DOHH2 (cell line): Measurements from ENCODE around the gene BCAR1.
"Not testable (repeated sequence)": the region's sequence is repeated elsewhere in the genome, so short reads cannot be mapped to it uniquely, and the experiment has no call there.

ENCODE experiments used
- H3F3A ChIP-seq: fragments of 200-600 bp; sonication (generic), shearing (Covaris generic); 2 replicates; pipeline ENCODE4 v1.6.0; 2016; ENCODE audit warnings: antibody characterized with exemption, mild to moderate bottlenecking; ENCODE audit not compliant: control insufficient read depth, insufficient read depth
- H3K27ac ChIP-seq: fragments of 200-600 bp; sonication (generic); 2 replicates; pipeline ENCODE4 v1.5.1; 2014; ENCODE audit warnings: low read depth, mild to moderate bottlenecking, low read length, moderate library complexity
- H3K27me3 ChIP-seq: fragments of 200-600 bp; sonication (generic); 2 replicates; pipeline ENCODE4 v1.6.1; 2014; ENCODE audit warnings: mild to moderate bottlenecking, low read length, mixed read lengths; ENCODE audit not compliant: control insufficient read depth
- H3K36me3 ChIP-seq: fragments of 200-600 bp; sonication (generic); 2 replicates; pipeline ENCODE4 v1.6.1; 2014; ENCODE audit warnings: mild to moderate bottlenecking, low read length, moderate library complexity, mixed read lengths; ENCODE audit not compliant: control insufficient read depth
- H3K4me1 ChIP-seq: fragments of 200-600 bp; sonication (generic); 2 replicates; pipeline ENCODE4 v1.6.1; 2014; ENCODE audit warnings: mild to moderate bottlenecking, low read length, mixed read lengths; ENCODE audit not compliant: control insufficient read depth
- H3K4me2 ChIP-seq: fragments of 200-600 bp; sonication (generic); 2 replicates; pipeline ENCODE4 v1.6.0; 2014; ENCODE audit warnings: mild to moderate bottlenecking, low read length, moderate library complexity
- H3K4me3 ChIP-seq: fragments of 200-600 bp; sonication (generic); 2 replicates; pipeline ENCODE4 v1.5.1; 2014; ENCODE audit warnings: mild to moderate bottlenecking, low read length, mixed read lengths
- H3K79me2 ChIP-seq: fragments of 200-600 bp; sonication (generic); 2 replicates; pipeline ENCODE4 v1.6.1; 2014; ENCODE audit warnings: mild to moderate bottlenecking, low read length, mixed read lengths; ENCODE audit not compliant: control insufficient read depth
- H3K9me2 ChIP-seq: fragments of 200-600 bp; sonication (generic); replicated peaks from 2 replicates; pipeline ENCODE4 v1.6.1; 2014; ENCODE audit warnings: mild to moderate bottlenecking, low read length, mixed read lengths; ENCODE audit not compliant: control insufficient read depth
- H3K9me3 ChIP-seq: fragments of 200-600 bp; sonication (generic); 2 replicates; pipeline ENCODE4 v1.6.1; 2014; ENCODE audit warnings: antibody characterized with exemption, low read length, mixed read lengths; ENCODE audit not compliant: control insufficient read depth, insufficient read depth
- H4K20me1 ChIP-seq: fragments of 200-600 bp; sonication (generic); 2 replicates; pipeline ENCODE4 v1.6.0; 2014; ENCODE audit warnings: low read depth, mild to moderate bottlenecking, antibody characterized with exemption, low read length, moderate library complexity; ENCODE audit not compliant: control insufficient read depth, insufficient read depth
- CTCF ChIP-seq: fragments of 200-600 bp; sonication (generic); IDR thresholded peaks from one replicate; pipeline ENCODE4 v1.5.1; 2014; ENCODE audit warnings: antibody characterized with exemption, mild to moderate bottlenecking, low read depth, low read length; ENCODE audit not compliant: poor library complexity, severe bottlenecking
- EZH2phosphoT487 ChIP-seq: fragments of 200-600 bp; sonication (generic); IDR thresholded peaks from 2 replicates; pipeline ENCODE4 v1.6.1; 2017; ENCODE audit warnings: borderline replicate concordance, mild to moderate bottlenecking, antibody characterized with exemption, low read length, moderate library complexity, mixed read lengths

Gene BCAR1

DNA sequence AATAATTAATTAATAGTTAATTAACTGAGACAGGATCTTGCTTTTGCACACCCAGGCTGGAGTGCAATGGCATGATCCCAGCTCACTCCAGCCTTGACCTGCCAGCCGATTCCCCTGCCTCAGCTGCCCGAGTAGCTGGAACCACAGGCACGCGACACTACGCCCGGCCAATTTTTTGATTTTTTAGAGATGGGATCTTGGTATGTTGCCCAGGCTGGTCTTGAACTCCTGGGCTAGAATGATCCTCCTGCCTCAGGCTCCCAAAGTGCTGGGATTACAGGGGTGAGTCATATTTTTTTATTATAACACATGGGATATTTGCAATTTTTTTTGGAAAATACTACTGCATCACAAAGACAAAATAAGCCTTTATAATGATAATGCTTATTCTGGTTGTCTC lies 30.4 kb upstream of the BCAR1 start:
- Histone ChIP-seq H4K20me1 (no peaks in the 10 kb centered on the region), H3K4me3 (no peak overlapping the region), H3K4me2 (no peak overlapping the region), H3K36me3 (no peaks in the 10 kb centered on the region), H3K4me1 (no peaks in the 10 kb centered on the region), H3K9me3 (no peaks in the 10 kb centered on the region), H3K27ac (no peak overlapping the region), H3K79me2 (no peaks in the 10 kb centered on the region), H3K27me3 (no peaks in the 10 kb centered on the region), H3F3A (no peaks in the 10 kb centered on the region), H3K9me2 (no peaks in the 10 kb centered on the region)
- no peak for TF ChIP-seq EZH2phosphoT487
- no peak for TF ChIP-seq CTCF

DNA sequence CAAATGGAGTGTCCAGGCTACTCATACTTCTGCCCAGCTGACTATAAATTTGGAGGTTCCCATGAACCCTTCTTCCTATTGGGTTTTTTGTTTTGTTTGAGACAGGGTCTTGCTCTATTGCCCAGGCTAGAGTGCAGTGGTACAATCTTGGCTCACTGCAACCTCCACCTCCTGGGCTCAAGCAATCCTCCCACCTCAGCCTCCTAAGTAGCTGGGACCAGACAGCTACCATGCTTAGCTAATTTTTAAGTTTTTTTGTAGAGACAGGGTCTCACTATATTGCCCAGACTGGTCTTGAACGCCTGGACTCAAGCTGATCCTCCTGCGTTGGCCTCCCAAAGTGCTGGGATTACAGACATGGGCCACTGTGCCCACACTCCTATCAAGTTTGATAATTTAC lies 29.6 kb upstream of the BCAR1 start:
- not testable (repeated sequence) for H3K4me2 ChIP-seq, H3K27ac ChIP-seq, H3K9me2 ChIP-seq, H3K27me3 ChIP-seq, H3K4me1 ChIP-seq, H3F3A ChIP-seq, H3K36me3 ChIP-seq, H3K9me3 ChIP-seq, H3K4me3 ChIP-seq, H3K79me2 ChIP-seq, H4K20me1 ChIP-seq

DNA sequence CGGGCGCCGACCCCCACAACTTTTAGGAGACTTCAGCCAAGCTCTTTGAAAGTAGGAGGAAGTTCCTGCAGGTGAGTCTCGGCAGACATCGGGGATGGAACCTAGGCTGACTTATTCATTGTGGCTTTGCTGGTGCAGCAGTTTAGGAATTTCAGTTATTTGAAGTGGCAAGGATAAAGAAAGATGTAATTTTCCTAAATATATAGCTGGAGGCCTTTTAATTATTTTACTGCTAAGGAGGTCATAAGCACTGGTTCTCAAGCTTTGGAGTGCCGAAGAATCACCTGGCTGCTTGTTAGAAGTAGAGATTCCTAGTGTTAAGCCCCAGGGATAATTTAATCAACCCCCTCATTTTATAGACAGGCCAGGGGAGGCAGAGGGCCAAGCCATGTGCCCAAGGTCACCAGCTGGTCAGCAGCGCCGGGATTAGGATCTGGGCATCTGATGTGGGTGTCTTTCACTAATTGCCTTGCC lies 28.9 kb upstream of the BCAR1 start:
- H3K79me2 ChIP-seq: no peaks in the 10 kb centered on the region
- no peaks in the 10 kb centered on the region for H3K36me3 ChIP-seq
- TF ChIP-seq EZH2phosphoT487: no peak
- TF ChIP-seq CTCF: no peak
- no peak overlapping the region for H3K4me3 ChIP-seq
- no peaks in the 10 kb centered on the region for H3F3A ChIP-seq
- no peaks in the 10 kb centered on the region for H3K9me3 ChIP-seq
- H3K27ac ChIP-seq: no peak overlapping the region
- no peaks in the 10 kb centered on the region for H3K9me2 ChIP-seq
- no peaks in the 10 kb centered on the region for H4K20me1 ChIP-seq
- H3K4me1 ChIP-seq: no peaks in the 10 kb centered on the region
- H3K27me3 ChIP-seq: no peaks in the 10 kb centered on the region
- no peak overlapping the region for H3K4me2 ChIP-seq

- no peaks in the 10 kb centered on the region for H3K79me2 ChIP-seq
- H3K4me2 ChIP-seq: no peak overlapping the region
- no peaks in the 10 kb centered on the region for H3K4me1 ChIP-seq
- no peaks in the 10 kb centered on the region for H3F3A ChIP-seq
- H3K9me2 ChIP-seq: no peaks in the 10 kb centered on the region
- no peaks in the 10 kb centered on the region for H3K36me3 ChIP-seq
- TF ChIP-seq CTCF: no peak
- no peak for TF ChIP-seq EZH2phosphoT487
- H4K20me1 ChIP-seq: no peaks in the 10 kb centered on the region
- H3K27me3 ChIP-seq: no peaks in the 10 kb centered on the region
- no peak overlapping the region for H3K4me3 ChIP-seq
- no peak overlapping the region for H3K27ac ChIP-seq
- no peaks in the 10 kb centered on the region for H3K9me3 ChIP-seq
Observed at GRCh38 chr16:75279305-75279704, 27.9 kb upstream of the BCAR1 start.
